Activated CD8-positive, alpha-beta memory T cell treated with anti-CD3 and anti-CD28 coated beads, Interleukin-2, amount 10 ng/mL, durations not matched to agents 7 days and 5 days (primary cell): Measurements from ENCODE around the gene SNRPD2. TPM values are rescaled to one million over a fixed set of nuclear protein-coding genes. Genes with fewer than 3 reads are reported as not detected.
"Not testable (repeated sequence)": the region's sequence is repeated elsewhere in the genome, so short reads cannot be mapped to it uniquely, and the experiment has no call there.

ENCODE experiments used
- ATAC-seq: fragments of 150-1000 bp; cut with Tn5 transposase; one replicate; pipeline ENCODE4 v1.10.0; 2021; ENCODE audit warnings: moderate library complexity
- CTCF ChIA-PET: fragments of 350-600 bp; sonication (Branson Sonifier 250); formaldehyde crosslinking; loops from one replicate; lab custom pipeline; 2021; ENCODE audit warnings: antibody characterized with exemption; lab: Charles Lee
- DNase-seq: peaks from one replicate; pipeline ENCODE4 v3.0.0-alpha.2; 2020
- H3K27ac Mint-ChIP-seq: one replicate; pipeline ENCODE4 v1.8.0; 2021; ENCODE audit warnings: mild to moderate bottlenecking, mixed read lengths
- H3K27me3 Mint-ChIP-seq: one replicate; pipeline ENCODE4 v1.8.0; 2021; ENCODE audit warnings: mixed read lengths
- H3K36me3 Mint-ChIP-seq: one replicate; pipeline ENCODE4 v1.8.0; 2021; ENCODE audit warnings: mild to moderate bottlenecking, mixed read lengths
- H3K4me1 Mint-ChIP-seq: one replicate; pipeline ENCODE4 v1.8.0; 2021; ENCODE audit warnings: mixed read lengths
- H3K4me3 Mint-ChIP-seq: one replicate; pipeline ENCODE4 v1.8.0; 2021; ENCODE audit warnings: mild to moderate bottlenecking, moderate library complexity, mixed read lengths
- H3K9me3 Mint-ChIP-seq: one replicate; pipeline ENCODE4 v1.8.0; 2022; ENCODE audit warnings: low read depth, mixed read lengths
- total RNA-seq, 2 experiments: library from RNA; stranded (reverse); gene quantifications; one replicate each; pipeline ENCODE4 v1.2.3, GENCODE V29; 2021

The SNRPD2 gene
- 100 to 1,000 TPM; 602 to 634 TPM for total RNA-seq

DNA sequence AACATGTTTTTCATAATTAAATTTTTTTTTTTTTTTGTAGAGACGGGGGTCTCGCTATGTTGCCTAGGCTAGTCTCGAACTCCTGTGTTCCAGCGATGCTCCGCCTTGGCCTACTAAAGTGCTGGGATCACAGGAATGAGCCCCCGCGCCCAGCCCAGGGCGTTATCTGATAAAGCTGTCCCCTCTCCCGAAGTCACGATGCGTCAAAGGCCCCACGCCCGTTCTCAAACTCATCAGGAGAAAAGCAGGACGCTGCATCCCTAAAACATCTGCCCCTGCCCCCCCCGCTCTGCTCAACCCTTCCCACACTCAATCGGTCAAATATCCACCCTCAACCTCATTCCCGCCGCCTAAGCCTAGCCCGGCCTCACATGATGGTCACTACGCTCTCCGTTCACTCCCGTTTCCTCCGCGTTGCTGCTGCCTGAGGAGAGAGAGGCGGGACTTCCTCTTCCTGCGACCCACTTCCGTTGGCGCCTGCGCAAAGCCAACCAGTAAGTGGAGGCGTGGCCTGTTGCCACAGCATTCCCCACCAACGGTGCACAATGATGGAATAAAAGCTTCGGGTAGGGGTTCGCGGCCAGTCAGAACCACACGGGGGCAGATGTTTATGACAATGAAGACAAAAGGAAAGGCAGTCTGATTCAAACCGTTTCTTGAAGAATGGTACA, at the start of gene SNRPD2:
Gene SNRPD2 (minus strand): TSS at position 438 of the 671 bp plus-strand sequence. CDS start 65 bp downstream, at position 373.
- Mint-ChIP-seq H3K4me1 (peaks cover 23% of the 10 kb centered on the region), H3K36me3 (peaks cover 34% of the 10 kb centered on the region), H3K4me3 (peak within 1 kb of the TSS; percentile 98), H3K27ac (peak within 1 kb of the TSS; percentile 97), H3K27me3 (no peaks in the 10 kb centered on the region), H3K9me3 (no peaks in the 10 kb centered on the region)
- CTCF ChIA-PET, result interaction anchor here (0.9 to 5.3 kb wide), 29 partner anchors 9 to 287 kb away, joined by 3 to 78 read pairs (median 6); partner anchors contain the start of genes EML2, FBXO46, FOSB and MYPOP
- ATAC-seq (peak; percentile 56), DNase-seq (peak; percentile 96)

DNA sequence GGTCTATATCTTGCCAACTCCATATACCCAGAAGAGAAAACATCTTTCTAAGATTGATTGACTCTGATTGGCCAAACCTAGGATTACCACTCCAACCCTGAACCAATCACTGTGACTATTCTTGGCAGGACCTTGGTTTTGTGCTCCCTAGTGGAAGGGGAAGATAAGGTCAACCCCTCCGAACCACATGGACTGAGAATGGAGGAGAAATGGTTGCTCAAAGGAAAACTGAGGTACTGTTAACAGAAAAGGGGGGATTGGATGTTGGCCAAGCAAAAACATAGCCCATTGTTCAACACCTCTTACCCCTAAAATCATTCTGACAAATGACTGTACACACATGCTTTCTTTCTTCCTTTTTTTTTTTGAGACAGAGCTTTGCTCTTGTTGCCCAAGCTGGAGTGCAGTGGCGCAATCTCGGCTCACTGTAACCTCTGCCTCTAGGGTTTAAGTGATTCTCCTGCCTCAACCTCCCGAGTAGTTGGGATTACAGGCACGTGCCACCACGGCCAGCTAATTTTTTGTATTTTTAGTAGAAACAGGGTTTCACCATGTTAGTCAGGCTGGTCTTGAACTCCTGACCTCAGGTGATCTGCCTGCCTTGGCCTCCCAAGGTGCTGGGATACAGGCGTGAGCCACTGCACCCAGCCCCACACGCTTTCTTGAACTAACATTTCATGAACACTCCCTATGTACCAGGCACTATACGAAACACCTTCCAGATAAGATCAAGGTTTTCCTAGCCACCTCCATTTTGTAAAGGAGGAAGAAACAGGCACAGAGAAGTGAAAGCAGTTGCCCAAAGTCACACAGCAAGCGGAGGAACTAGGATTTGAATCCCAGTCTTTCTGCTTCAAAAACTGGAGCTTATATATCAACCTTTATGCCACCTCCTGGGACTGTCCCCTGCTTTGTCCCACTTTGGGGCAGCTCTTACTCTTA, 48.0 kb upstream of the SNRPD2 start:
- Mint-ChIP-seq H3K27ac (no peak overlapping the region), H3K4me1 (no peaks in the 10 kb centered on the region), H3K27me3 (peaks cover 17% of the 10 kb centered on the region), H3K9me3 (no peaks in the 10 kb centered on the region), H3K4me3 (no peak overlapping the region), H3K36me3 (no peaks in the 10 kb centered on the region)
- CTCF ChIA-PET, result interaction anchor here (0.7 to 2.1 kb wide), 3 partner anchors 9 to 181 kb away, joined by 3 to 4 read pairs (median 3); no protein-coding TSS in a partner anchor
- ATAC-seq (no peak), DNase-seq (no peak)

DNA sequence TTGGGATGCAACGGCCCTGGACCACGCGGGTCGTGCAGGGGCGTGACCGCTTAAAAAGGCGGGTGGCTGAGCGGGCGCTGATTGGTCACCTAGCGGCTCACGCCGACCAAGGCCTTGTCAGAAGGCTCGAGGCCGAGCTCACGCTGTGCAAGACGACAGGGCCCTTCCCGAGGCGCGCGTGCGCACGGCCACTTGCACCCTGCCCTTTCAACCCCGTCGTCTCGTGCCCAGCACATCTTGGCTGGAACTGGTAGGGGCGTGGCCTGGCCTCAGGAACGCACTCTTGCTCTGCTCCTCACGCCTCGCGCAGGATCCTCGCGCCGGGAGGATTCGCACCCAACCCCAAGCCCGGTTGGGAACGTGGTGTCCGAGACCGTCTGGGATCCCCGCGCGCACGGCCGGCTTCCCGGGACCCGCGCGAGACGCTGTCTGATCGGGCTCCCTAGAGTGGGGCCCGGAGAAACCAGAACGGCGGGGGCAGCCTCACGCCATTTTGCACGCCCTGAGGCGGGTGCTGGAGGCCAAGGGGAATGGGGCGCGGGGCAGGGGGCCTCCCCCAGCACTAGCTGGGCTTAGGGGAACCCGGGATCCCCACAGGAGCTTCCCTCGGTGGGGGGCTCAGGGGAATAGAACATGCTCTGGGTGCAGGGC, 41.5 kb upstream of the SNRPD2 start, which contains the start of gene MEIOSIN:
Gene MEIOSIN (plus strand): TSS at position 280 of the 651 bp plus-strand sequence. CDS start 1,938 bp downstream, outside the sequence.
- H3K9me3 Mint-ChIP-seq, result no peaks in the 10 kb centered on the region
- peaks cover 4% of the 10 kb centered on the region for H3K27me3 Mint-ChIP-seq
- H3K36me3 Mint-ChIP-seq, result no peaks in the 10 kb centered on the region
- no peak for ATAC-seq
- no peak within 1 kb of the TSS for H3K4me3 Mint-ChIP-seq
- H3K27ac Mint-ChIP-seq, result no peak within 1 kb of the TSS
- peaks cover 16% of the 10 kb centered on the region for H3K4me1 Mint-ChIP-seq
- no peak for DNase-seq
- CTCF ChIA-PET, result interaction anchor here (1.6 kb wide), 1 partner anchor 36 kb away, joined by 5 read pairs; the partner anchor contains the start of gene SIX5

- Mint-ChIP-seq H3K27me3 (no peaks in the 10 kb centered on the region), H3K36me3 (peaks cover 4% of the 10 kb centered on the region), H3K4me3 (peak within 1 kb of the TSS; percentile 96), H3K4me1 (peaks cover 28% of the 10 kb centered on the region), H3K27ac (peak within 1 kb of the TSS; percentile 91), H3K9me3 (no peaks in the 10 kb centered on the region)
- peak; percentile 98 for DNase-seq
- CTCF ChIA-PET, result interaction anchor here (0.5 to 2.5 kb wide), 16 partner anchors 10 to 1129 kb away, joined by 3 to 18 read pairs (median 4); partner anchors contain the start of genes QPCTL and SIX5
- peak; percentile 100 for ATAC-seq
Measured at GRCh38 chr19:45730368-45731288, 38.9 kb upstream of the SNRPD2 start, which contains the start of gene FBXO46. Gene FBXO46 (minus strand): TSS chr19:45730896. CDS start chr19:45713495, 17,401 bp downstream.

DNA sequence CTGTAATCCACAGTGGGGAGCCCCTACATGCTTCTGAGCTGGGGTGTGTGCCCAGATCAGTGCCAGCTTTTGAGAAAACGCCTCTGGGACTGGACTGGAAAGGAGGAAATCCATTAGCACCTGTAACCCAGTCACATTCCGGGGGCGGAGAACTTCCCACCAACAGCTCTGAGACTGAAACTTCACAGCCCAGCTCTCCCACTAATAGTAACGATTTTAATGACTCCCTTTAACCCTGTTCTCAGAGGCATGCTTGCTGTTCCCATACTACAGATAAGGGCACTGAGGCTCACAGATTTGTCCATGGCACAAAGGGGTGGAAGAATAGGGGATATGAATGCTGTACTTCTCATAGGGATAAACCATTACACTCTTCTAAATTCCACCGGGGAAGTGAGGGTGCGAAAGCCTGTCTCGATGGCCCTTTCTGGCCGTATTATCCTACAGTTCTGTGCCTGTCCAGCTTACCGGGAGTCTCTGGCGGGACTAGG, 38.1 kb upstream of the SNRPD2 start:
- H3K4me1 Mint-ChIP-seq, result peaks cover 28% of the 10 kb centered on the region
- no peak for DNase-seq
- H3K27ac Mint-ChIP-seq, result peak overlapping the region; percentile 91
- CTCF ChIA-PET, result interaction anchor here (0.9 to 2.5 kb wide), 7 partner anchors 13 to 134 kb away, joined by 3 to 18 read pairs (median 5); partner anchors contain the start of gene QPCTL
- H3K4me3 Mint-ChIP-seq, result peak overlapping the region; percentile 96
- no peaks in the 10 kb centered on the region for H3K9me3 Mint-ChIP-seq
- peaks cover 4% of the 10 kb centered on the region for H3K36me3 Mint-ChIP-seq
- H3K27me3 Mint-ChIP-seq, result no peaks in the 10 kb centered on the region
- no peak for ATAC-seq

GRCh38 chr19:45728683-45729082, 36.9 kb upstream of the SNRPD2 start:
- CTCF ChIA-PET, result interaction anchor here (1.6 kb wide), 1 partner anchor 11 kb away, joined by 4 read pairs; no protein-coding TSS in a partner anchor
- H3K27ac Mint-ChIP-seq, H3K27me3 Mint-ChIP-seq, DNase-seq, H3K36me3 Mint-ChIP-seq, H3K9me3 Mint-ChIP-seq, ATAC-seq, H3K4me3 Mint-ChIP-seq: not testable (repeated sequence)
- H3K4me1 Mint-ChIP-seq, result peaks cover 34% of the 10 kb centered on the region

- not testable (repeated sequence) for H3K27me3 Mint-ChIP-seq, DNase-seq, ATAC-seq, H3K27ac Mint-ChIP-seq, H3K4me3 Mint-ChIP-seq, H3K9me3 Mint-ChIP-seq
- Mint-ChIP-seq H3K36me3 (peaks cover 35% of the 10 kb centered on the region), H3K4me1 (peaks cover 37% of the 10 kb centered on the region)
- CTCF ChIA-PET, result interaction anchor here (0.9 to 2.8 kb wide), 2 partner anchors 26 to 50 kb away, joined by 3 to 8 read pairs; partner anchors contain the start of gene SIX5
Measured at GRCh38 chr19:45720065-45720464, 28.3 kb upstream of the SNRPD2 start.

DNA sequence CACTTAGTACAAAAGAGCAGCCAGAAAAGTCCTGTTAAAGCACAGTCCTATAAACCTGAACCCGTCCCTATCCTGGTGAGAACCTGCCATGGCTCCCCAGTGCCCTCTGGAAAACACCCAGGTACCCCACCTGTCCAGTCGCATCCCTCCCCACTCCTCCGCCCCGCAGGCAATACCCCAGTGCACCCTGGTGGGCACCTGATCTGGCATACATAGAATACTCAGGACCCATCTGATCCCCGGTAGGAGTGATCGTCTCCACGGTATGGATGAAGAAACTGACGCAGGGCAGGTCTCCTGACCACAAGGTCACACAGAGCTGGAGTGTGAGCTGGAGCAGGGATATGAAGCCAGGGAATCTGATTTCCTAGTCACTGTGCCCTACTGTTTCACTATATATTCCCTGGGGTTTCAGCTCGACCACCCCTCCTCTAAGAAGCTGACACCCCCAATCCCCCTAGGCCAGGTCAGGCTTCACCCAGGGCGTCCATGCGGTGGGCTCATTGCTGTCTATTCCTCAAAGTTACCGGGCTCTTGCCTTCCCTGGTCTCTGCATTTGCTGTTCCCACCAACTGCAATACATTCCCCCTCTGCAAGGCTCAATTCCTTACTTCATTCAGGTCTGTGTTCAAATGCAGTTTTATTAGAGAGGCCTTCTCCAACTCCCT, 26.4 kb upstream of the SNRPD2 start:
- Mint-ChIP-seq H3K27me3 (no peaks in the 10 kb centered on the region), H3K36me3 (peaks cover 30% of the 10 kb centered on the region), H3K27ac (peak overlapping the region; percentile 85), H3K4me3 (peak overlapping the region; percentile 91), H3K9me3 (no peaks in the 10 kb centered on the region), H3K4me1 (peaks cover 37% of the 10 kb centered on the region)
- DNase-seq (no peak), ATAC-seq (no peak)
- CTCF ChIA-PET, result interaction anchor here (1.0 to 4.4 kb wide), 9 partner anchors 10 to 279 kb away, joined by 4 to 55 read pairs (median 8); partner anchors contain the start of genes FBXO46, QPCTL, SIX5 and SNRPD2

DNA sequence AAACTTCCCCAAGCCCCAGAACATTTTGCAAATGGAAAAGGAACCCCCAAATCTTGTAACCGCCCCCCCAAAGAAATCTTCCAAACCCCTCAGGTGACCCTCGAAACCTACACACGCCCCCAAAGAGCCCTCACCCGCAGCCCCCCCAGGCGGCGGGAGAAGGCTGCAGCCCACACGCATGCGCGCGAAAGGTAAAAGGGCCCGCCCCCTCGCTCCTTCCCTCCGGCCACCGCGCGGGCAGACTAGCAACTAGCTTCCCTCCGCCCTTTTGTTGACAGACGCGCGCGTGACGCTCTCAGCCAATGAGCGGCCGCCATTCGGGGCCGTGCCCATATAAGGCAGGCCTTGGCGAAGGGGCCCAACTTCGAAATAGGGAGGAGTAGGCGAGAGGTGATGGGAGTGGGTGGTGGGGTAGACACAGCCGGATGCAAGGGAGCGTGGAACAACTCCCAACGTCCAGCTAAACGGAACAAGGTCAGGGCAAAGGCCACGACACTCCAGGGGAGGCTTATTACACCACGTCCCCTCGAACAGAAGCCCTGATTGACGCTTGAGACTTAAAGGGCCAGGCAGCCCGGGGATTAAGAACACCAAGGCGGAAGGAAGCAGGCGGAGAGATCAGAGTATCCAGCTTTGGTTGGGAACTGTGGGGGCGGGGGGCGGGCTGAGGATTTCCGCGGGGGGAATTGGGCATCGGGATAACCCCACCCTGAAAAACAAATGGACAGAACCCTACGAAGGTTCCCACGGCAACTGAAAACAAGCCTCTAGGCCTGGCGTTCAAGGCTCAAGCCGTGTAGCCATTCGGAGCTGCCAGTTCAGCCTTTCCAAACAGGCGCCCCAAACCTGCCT, 25.6 kb upstream of the SNRPD2 start:
- H3K27me3 Mint-ChIP-seq, result no peaks in the 10 kb centered on the region
- peak; percentile 98 for ATAC-seq
- no peaks in the 10 kb centered on the region for H3K9me3 Mint-ChIP-seq
- H3K4me1 Mint-ChIP-seq, result peaks cover 37% of the 10 kb centered on the region
- peak overlapping the region; percentile 85 for H3K27ac Mint-ChIP-seq
- DNase-seq, result peak; percentile 99
- peak overlapping the region; percentile 91 for H3K4me3 Mint-ChIP-seq
- peaks cover 30% of the 10 kb centered on the region for H3K36me3 Mint-ChIP-seq
- CTCF ChIA-PET, result interaction anchor here (0.8 to 4.4 kb wide), 21 partner anchors 8 to 278 kb away, joined by 3 to 55 read pairs (median 4); partner anchors contain the start of genes FBXO46, IRF2BP1, QPCTL and SIX5

GRCh38 chr19:45716359-45717130, 24.8 kb upstream of the SNRPD2 start:
- CTCF ChIA-PET, result interaction anchor here (0.6 to 4.4 kb wide), 21 partner anchors 8 to 1026 kb away, joined by 3 to 55 read pairs (median 4); partner anchors contain the start of genes FBXO46, IRF2BP1, QPCTL and SIX5
- Mint-ChIP-seq H3K9me3 (no peaks in the 10 kb centered on the region), H3K4me1 (peaks cover 37% of the 10 kb centered on the region), H3K27me3 (no peaks in the 10 kb centered on the region), H3K36me3 (peaks cover 29% of the 10 kb centered on the region), H3K27ac (peak overlapping the region; percentile 85), H3K4me3 (peak overlapping the region; percentile 91)
- no peak for DNase-seq
- no peak for ATAC-seq
